HepG2 (cell line): Measurements from ENCODE around the gene ECHS1. TPM values are rescaled to one million over a fixed set of nuclear protein-coding genes. Genes with fewer than 3 reads are reported as not detected.
A peak's percentile ranks its signal among the peaks of the same experiment; 100 is the strongest.

Source experiments
- ATAC-seq: fragments of 200-7000 bp; cut with Tn5 transposase; 3 replicates; pipeline ENCODE4 v1.9.1; 2020; ENCODE audit warnings: mild to moderate bottlenecking, moderate library complexity
- BruUV-seq: library from RNA; stranded (reverse); fragments of 400-500 nt; replicated peaks from 2 replicates; lab custom pipeline; 2021; lab: Mats Ljungman, UMichigan
- CTCF ChIA-PET: fragments of 300-600 bp; formaldehyde crosslinking; extraction: SDS; loops from one replicate; lab custom pipeline; 2021; ENCODE audit warnings: low total read pairs, inconsistent platforms, low intra/inter-chr PET ratio; lab: Yijun Ruan, JAX
- POLR2A ChIA-PET: fragments of 350-600 bp; sonication (Branson Sonifier 250); formaldehyde crosslinking; loops from one replicate; lab custom pipeline; 2020; ENCODE audit warnings: antibody characterized with exemption, inconsistent platforms; lab: Yijun Ruan, JAX
- DNase-seq: peaks from one replicate; pipeline ENCODE4 v3.0.0-alpha.2; 2015; ENCODE audit warnings: low spot score
- FAIRE-seq: peaks from 3 replicates; lab custom pipeline; 2011; peaks lifted over from hg19 to GRCh38; lab: Jason Lieb, UNC
- H2AFZ ChIP-seq: one replicate; pipeline ENCODE4 v1.6.1; 2011; ENCODE audit warnings: low read length, inconsistent platforms
- H3K27ac ChIP-seq: fragments of 300-600 bp; 3 replicates; pipeline ENCODE4 v1.8.0; 2011; ENCODE audit warnings: mixed run types, mild to moderate bottlenecking, mixed read lengths, low read length, inconsistent platforms; ENCODE audit not compliant: insufficient read depth; ENCODE audit errors: extremely low read length
- H3K27me3 ChIP-seq, 2 experiments: fragments of 200-600 bp in 1 of 2; 2 replicates in 1 of 2; 3 replicates in 1 of 2; pipeline versions ENCODE4 v1.6.0 to v1.8.0; 2011; ENCODE audit warnings: low read length in 2 of 2, mild to moderate bottlenecking in 2 of 2, moderate library complexity in 2 of 2, inconsistent platforms in 1 of 2; ENCODE audit not compliant: insufficient read depth in 2 of 2, control insufficient read depth in 1 of 2
- H3K36me3 ChIP-seq, 2 experiments: fragments of 200-600 bp in 1 of 2; replicated peaks in 1 of 2; 2 replicates in 1 of 2; 3 replicates in 1 of 2; pipeline versions ENCODE4 v1.5.1 to v1.8.0; 2011; ENCODE audit warnings: low read length in 2 of 2, inconsistent platforms in 1 of 2; ENCODE audit not compliant: insufficient read depth in 2 of 2, control insufficient read depth in 1 of 2
- H3K4me1 ChIP-seq: 2 replicates; pipeline ENCODE4 v1.5.1; 2012; ENCODE audit warnings: low read length, inconsistent platforms; ENCODE audit not compliant: insufficient read depth
- H3K4me2 ChIP-seq: 2 replicates; pipeline ENCODE4 v1.6.0; 2011; ENCODE audit warnings: low read depth, low read length, inconsistent platforms
- H3K4me3 ChIP-seq, 3 experiments: fragments of 200-600 bp in 1 of 3; sonication (generic), shearing (Covaris generic) in 1 of 3; replicated peaks in 1 of 3; 2 replicates each; pipeline ENCODE4 v1.5.1; 2011 to 2016; ENCODE audit warnings: low read length in 3 of 3, inconsistent platforms in 2 of 3, low read depth in 2 of 3, mild to moderate bottlenecking in 2 of 3, control low read depth in 1 of 3, mixed read lengths in 1 of 3; ENCODE audit not compliant: insufficient read depth in 1 of 3
- H3K79me2 ChIP-seq: one replicate; pipeline ENCODE4 v1.6.1; 2011; ENCODE audit warnings: low read length, inconsistent platforms; ENCODE audit not compliant: insufficient read depth
- H3K9ac ChIP-seq: 2 replicates; pipeline ENCODE4 v1.6.0; 2011; ENCODE audit warnings: mild to moderate bottlenecking, low read depth, low read length, inconsistent platforms; ENCODE audit not compliant: insufficient read depth
- H3K9me3 ChIP-seq: 2 replicates; pipeline ENCODE4 v1.5.1; 2012; ENCODE audit warnings: mild to moderate bottlenecking, low read length
- H4K20me1 ChIP-seq: 2 replicates; pipeline ENCODE4 v1.6.0; 2011; ENCODE audit warnings: inconsistent platforms, mild to moderate bottlenecking, low read length, moderate library complexity; ENCODE audit not compliant: insufficient read depth
- EED ChIP-seq: sonication (generic); formaldehyde crosslinking; IDR thresholded peaks from 2 replicates; pipeline ENCODE4 v1.5.0; 2020; ENCODE audit warnings: mild to moderate bottlenecking, missing genetic modification reagents
- HNRNPH1 ChIP-seq: fragments of 200-400 bp; formaldehyde crosslinking; optimal IDR thresholded peaks from 2 replicates; pipeline ENCODE3; 2017; ENCODE audit warnings: mild to moderate bottlenecking, low read depth, low read length
- MLX ChIP-seq: IDR thresholded peaks from 2 replicates; pipeline ENCODE4 v1.6.1; 2016
- SCMH1 ChIP-seq: sonication (generic); formaldehyde crosslinking; IDR thresholded peaks from 2 replicates; pipeline ENCODE4 v1.9.0; 2021; ENCODE audit warnings: missing genetic modification reagents, mild to moderate bottlenecking, borderline replicate concordance
- SIX4 ChIP-seq: sonication (generic); formaldehyde crosslinking; IDR thresholded peaks from 2 replicates; pipeline ENCODE4 v1.4.0; 2020; ENCODE audit warnings: missing genetic modification reagents
- TGIF2 ChIP-seq: IDR thresholded peaks from 2 replicates; pipeline ENCODE4 v1.6.1; 2016; ENCODE audit warnings: control low read depth, missing compliant biosample characterization
- ZBTB33 ChIP-seq: sonication (generic); formaldehyde crosslinking; IDR thresholded peaks from 2 replicates; pipeline ENCODE4 v1.4.0; 2020; ENCODE audit warnings: missing genetic modification reagents
- ZBTB38 ChIP-seq: sonication (generic); formaldehyde crosslinking; IDR thresholded peaks from 2 replicates; pipeline ENCODE4 v1.5.1; 2020; ENCODE audit warnings: mild to moderate bottlenecking, missing genetic modification reagents
- ZNF264 ChIP-seq: sonication (generic); formaldehyde crosslinking; IDR thresholded peaks from 2 replicates; pipeline ENCODE4 v1.4.0; 2020; ENCODE audit warnings: missing genetic modification reagents
- ZNF317 ChIP-seq: sonication (generic); formaldehyde crosslinking; IDR thresholded peaks from 2 replicates; pipeline ENCODE4 v1.5.0; 2020; ENCODE audit warnings: mild to moderate bottlenecking, missing genetic modification reagents
- ZNF431 ChIP-seq: sonication (generic); formaldehyde crosslinking; IDR thresholded peaks from 2 replicates; pipeline ENCODE4 v1.9.0; 2022; ENCODE audit warnings: missing genetic modification reagents, low read depth, mild to moderate bottlenecking, borderline replicate concordance
- ZNF567 ChIP-seq: sonication (generic); formaldehyde crosslinking; IDR thresholded peaks from 2 replicates; pipeline ENCODE4 v1.8.1; 2023; ENCODE audit warnings: mild to moderate bottlenecking, missing genetic modification reagents, borderline replicate concordance
- ZSCAN9 ChIP-seq: IDR thresholded peaks from 2 replicates; pipeline ENCODE4 v1.6.1; 2016; ENCODE audit warnings: borderline replicate concordance
- WGBS: methylation state at CpG from one replicate; pipeline ENCODE4 v1.1.6; 2017; ENCODE audit warnings: low lambda C conversion rate; 5-methylcytosine and 5-hydroxymethylcytosine counted together
- in situ Hi-C: cut with HindIII; loops from 2 replicates; pipeline ENCODE4 v1.10.0; 2017; ENCODE audit warnings: low pct_unique_long_range_greater_than_20kb; ENCODE audit not compliant: extremely low pct_ligation_motif_present
- intact Hi-C: fragments of 100-400 bp; cut with micrococcal nuclease; formaldehyde crosslinking; loops from one replicate; pipeline ENCODE4 v1.10.0; 2022; ENCODE audit not compliant: unreplicated experiment
- polyA plus RNA-seq, 8 experiments: library from polyadenylated mRNA; depleted of rRNA in 3 of 8; stranded (reverse) in 7 of 8; unstranded in 1 of 8; fragments of >200 nt; fragmentation: Illumina TruSeq in 4 of 8; extraction: Trizol in 4 of 8; gene quantifications; 2 replicates each; pipeline versions ENCODE4 v1.2.1 to v1.2.3, GENCODE V29; 2011 to 2016; ENCODE audit warnings: low read depth in 4 of 8, missing spikeins in 1 of 8, mixed read lengths in 1 of 8; ENCODE audit not compliant: insufficient read depth in 1 of 8
- total RNA-seq, 5 experiments: library from RNA; depleted of rRNA; stranded (reverse); fragments of >200 nt; fragmentation: Illumina TruSeq; extraction: Trizol; gene quantifications; 2 replicates each; pipeline ENCODE4 v1.2.3, GENCODE V29; 2016; ENCODE audit warnings: low read depth in 1 of 5

Gene ECHS1
- total and polyA plus RNA-seq, 2 of the 13 experiments (the other 11 are each of a cell fraction or from before 2014, with no cell fraction given): 32.7 to 195 TPM

- no peaks in the 10 kb centered on the region for H3K36me3 ChIP-seq
- no peak overlapping the region for H3K4me3 ChIP-seq
- no peak for DNase-seq
- ATAC-seq: no peak
- no peaks in the 10 kb centered on the region for H3K79me2 ChIP-seq
- no peak for FAIRE-seq
- H3K9ac ChIP-seq: no peak overlapping the region
- intact Hi-C loops (loop anchor here (10.0 kb wide), 1 partner anchor 55 kb away; no protein-coding TSS in a partner anchor), in situ Hi-C loops (no loop called here)
- ChIA-PET CTCF (no interaction called here), POLR2A (interaction anchor here (3.1 to 4.6 kb wide), 3 partner anchors 15 to 51 kb away, joined by 11 to 78 read pairs (median 21); partner anchors contain the start of genes FUOM and MTG1)
- 85% methylated on average over 22 of the region's 36 CpGs for WGBS
- H4K20me1 ChIP-seq: no peaks in the 10 kb centered on the region
- no peak overlapping the region for H3K4me2 ChIP-seq
- no peaks in the 10 kb centered on the region for H3K9me3 ChIP-seq
- TF ChIP-seq ZNF567 (CRISPR knock-in tag) (no peak), ZBTB33 (CRISPR knock-in tag) (peak; percentile 86), ZNF317 (CRISPR knock-in tag) (no peak), ZBTB38 (CRISPR knock-in tag) (0 out of 2 replicates have a peak, but pooled peaks have one; percentile 18), SIX4 (no peak), SCMH1 (no peak), ZNF431 (CRISPR knock-in tag) (no peak), ZSCAN9 (CRISPR knock-in tag) (no peak), TGIF2 (CRISPR knock-in tag) (no peak), HNRNPH1 (no peak), MLX (CRISPR knock-in tag) (no peak), EED (CRISPR knock-in tag) (no peak), ZNF264 (CRISPR knock-in tag) (no peak)
- H3K4me1 ChIP-seq: peaks cover 19% of the 10 kb centered on the region
- H3K27ac ChIP-seq: no peak overlapping the region
- H2AFZ ChIP-seq: no peak overlapping the region
- H3K27me3 ChIP-seq: peaks cover 0 to 3% of the 10 kb centered on the region in 2 experiments; a peak in 2 of 5 replicates
- no TSS peak for BruUV-seq
Observed at GRCh38 chr10:133379801-133380666, 6.9 kb upstream of the ECHS1 start.
